Neural crest cell (in vitro differentiated cells): ENCODE measurements around the gene CYTH1. TPM values are rescaled to one million over a fixed set of nuclear protein-coding genes. Genes with fewer than 3 reads are reported as not detected.

ENCODE experiments used
- DNase-seq: peaks from one replicate; pipeline ENCODE4 v3.0.0; 2021; ENCODE audit warnings: low read depth, mixed read lengths, low spot score
- H3K27ac Mint-ChIP-seq: one replicate; pipeline ENCODE4 v1.8.0; 2021; ENCODE audit warnings: mild to moderate bottlenecking, mixed read lengths; ENCODE audit not compliant: unreplicated experiment
- H3K27me3 Mint-ChIP-seq: 2 replicates; pipeline ENCODE4 v1.8.0; 2021; ENCODE audit warnings: low read depth, mild to moderate bottlenecking, mixed read lengths
- H3K36me3 Mint-ChIP-seq: 2 replicates; pipeline ENCODE4 v1.8.0; 2021; ENCODE audit warnings: low read depth, mild to moderate bottlenecking, mixed read lengths
- H3K4me1 Mint-ChIP-seq: 2 replicates; pipeline ENCODE4 v1.8.0; 2021; ENCODE audit warnings: mixed read lengths
- H3K4me3 Mint-ChIP-seq: one replicate; pipeline ENCODE4 v1.8.0; 2021; ENCODE audit warnings: mild to moderate bottlenecking, mixed read lengths
- H3K9me3 Mint-ChIP-seq: 2 replicates; pipeline ENCODE4 v1.8.0; 2021; ENCODE audit warnings: mixed read lengths
- total RNA-seq: library from RNA; stranded (reverse); gene quantifications from 2 replicates; pipeline ENCODE4 v1.2.1, GENCODE V29; 2021
- TF ChIP-seq, protein P1 (sequence below): fragments of 200-600 bp; sonication (generic); conservative IDR thresholded peaks from 2 replicates; pipeline ENCODE4 v1.5.0; 2021; ENCODE audit warnings: antibody characterized with exemption, mild to moderate bottlenecking

Gene CYTH1
- total RNA-seq, 1 donor from 2014 or later: 26.8 TPM

DNA sequence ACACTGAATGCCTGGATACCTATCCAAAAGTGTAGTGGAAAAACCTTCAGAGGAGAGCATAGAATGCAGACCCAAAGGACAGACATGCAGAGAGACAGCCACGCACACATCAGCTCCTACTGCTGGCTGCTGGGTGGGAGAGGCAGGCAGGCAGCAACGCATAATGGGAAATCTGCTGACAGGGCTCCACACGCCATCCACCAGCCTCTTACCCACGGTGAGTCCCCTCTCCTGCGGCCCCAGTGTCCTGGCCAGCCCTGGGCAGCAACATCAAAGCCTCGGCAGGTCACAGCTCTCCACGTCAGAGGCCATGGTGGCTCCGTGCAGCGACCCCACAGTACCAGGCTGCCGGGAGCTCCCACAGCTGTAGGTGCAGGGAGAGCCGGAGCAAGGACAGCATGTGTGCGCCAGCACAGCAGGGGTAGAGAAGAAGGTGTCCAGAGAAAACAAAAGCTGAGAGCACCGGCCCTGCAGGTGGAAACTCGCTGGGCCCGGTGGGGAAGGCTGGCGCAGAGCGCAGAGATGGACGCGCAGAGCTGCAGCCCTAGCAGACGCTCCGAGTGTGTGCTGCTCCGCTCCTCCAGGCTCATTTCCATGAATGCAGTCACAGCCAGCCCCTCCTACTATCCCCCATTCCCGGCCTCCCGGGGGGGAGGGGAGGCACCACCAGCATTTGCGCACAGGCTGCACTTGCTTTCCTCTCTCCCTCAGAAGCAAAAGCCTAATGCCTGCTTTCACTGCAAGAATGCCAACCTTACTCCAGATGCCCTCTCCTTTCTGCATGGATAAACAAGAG is 58.9 kb downstream of the CYTH1 start:
- H3K9me3 Mint-ChIP-seq: no peaks in the 10 kb centered on the region
- no peak overlapping the region for H3K27ac Mint-ChIP-seq
- no peaks in the 10 kb centered on the region for H3K36me3 Mint-ChIP-seq
- peak; percentile 62 for DNase-seq
- TF ChIP-seq, protein P1, sequence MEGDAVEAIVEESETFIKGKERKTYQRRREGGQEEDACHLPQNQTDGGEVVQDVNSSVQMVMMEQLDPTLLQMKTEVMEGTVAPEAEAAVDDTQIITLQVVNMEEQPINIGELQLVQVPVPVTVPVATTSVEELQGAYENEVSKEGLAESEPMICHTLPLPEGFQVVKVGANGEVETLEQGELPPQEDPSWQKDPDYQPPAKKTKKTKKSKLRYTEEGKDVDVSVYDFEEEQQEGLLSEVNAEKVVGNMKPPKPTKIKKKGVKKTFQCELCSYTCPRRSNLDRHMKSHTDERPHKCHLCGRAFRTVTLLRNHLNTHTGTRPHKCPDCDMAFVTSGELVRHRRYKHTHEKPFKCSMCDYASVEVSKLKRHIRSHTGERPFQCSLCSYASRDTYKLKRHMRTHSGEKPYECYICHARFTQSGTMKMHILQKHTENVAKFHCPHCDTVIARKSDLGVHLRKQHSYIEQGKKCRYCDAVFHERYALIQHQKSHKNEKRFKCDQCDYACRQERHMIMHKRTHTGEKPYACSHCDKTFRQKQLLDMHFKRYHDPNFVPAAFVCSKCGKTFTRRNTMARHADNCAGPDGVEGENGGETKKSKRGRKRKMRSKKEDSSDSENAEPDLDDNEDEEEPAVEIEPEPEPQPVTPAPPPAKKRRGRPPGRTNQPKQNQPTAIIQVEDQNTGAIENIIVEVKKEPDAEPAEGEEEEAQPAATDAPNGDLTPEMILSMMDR: no peak
- no peaks in the 10 kb centered on the region for H3K27me3 Mint-ChIP-seq
- peak overlapping the region; percentile 71 for H3K4me3 Mint-ChIP-seq
- H3K4me1 Mint-ChIP-seq: peaks cover 47% of the 10 kb centered on the region

DNA sequence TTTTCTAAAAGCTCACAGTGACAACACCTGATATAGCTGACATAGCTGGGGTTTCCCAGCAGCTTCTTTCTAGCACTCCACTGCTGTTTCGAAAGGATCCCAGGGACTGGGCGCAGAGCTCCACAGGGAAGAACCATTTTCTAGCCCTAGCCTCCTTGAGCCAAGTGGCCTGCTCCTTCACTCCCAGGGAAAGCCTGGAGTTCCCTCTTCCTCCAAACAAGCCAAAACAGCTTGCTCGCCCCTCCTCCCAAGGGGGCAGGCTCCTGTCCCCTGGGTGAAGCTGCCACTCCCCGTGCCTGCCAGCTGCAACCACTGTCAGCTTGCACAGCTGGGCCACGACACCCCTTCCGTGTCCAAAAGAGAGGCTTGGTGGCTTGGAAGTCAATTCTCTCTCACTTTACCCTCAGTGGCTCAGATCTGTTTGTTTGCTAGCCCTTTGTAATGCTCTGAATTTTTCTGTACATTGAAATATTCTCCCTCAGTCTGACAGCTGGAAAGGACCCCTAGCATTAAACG is 59.8 kb downstream of the CYTH1 start:
- Mint-ChIP-seq H3K4me3 (peak overlapping the region; percentile 71), H3K9me3 (no peaks in the 10 kb centered on the region), H3K36me3 (no peaks in the 10 kb centered on the region), H3K27me3 (no peaks in the 10 kb centered on the region), H3K27ac (no peak overlapping the region), H3K4me1 (peaks cover 56% of the 10 kb centered on the region)
- TF ChIP-seq, protein P1: no peak
- DNase-seq: no peak

DNA sequence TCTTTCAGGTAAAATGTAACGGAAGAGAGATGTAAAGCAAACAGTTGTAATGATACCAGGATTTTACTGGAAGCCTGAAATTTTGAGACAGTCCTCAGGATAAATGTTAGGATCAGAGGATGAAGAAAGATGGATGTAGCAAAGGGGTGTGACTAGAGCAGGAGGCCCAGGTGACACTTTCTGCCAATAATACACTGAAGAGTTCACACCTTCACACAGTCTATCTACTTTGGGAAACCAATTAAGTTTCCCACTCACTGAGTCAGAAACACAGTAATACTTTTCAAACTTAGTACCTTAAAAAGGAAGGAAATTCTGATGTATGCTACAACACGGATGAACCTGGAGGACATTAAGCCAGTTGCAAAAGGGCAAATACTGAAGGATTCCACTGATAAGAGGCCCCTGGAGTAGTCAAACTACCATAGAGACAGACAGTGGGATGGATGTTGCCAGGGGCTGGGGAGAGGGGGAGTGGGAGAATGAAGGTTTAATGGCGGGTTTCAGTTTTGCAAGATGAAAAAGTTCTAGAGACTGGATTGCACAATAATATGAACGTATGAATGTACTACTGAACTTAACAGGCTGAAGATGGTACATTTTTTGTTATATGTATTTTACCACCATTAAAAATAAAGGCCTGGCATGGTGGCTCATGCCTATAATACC is 62.3 kb downstream of the CYTH1 start:
- H3K27me3 Mint-ChIP-seq: no peaks in the 10 kb centered on the region
- TF ChIP-seq, protein P1: no peak
- no peak for DNase-seq
- no peaks in the 10 kb centered on the region for H3K9me3 Mint-ChIP-seq
- H3K27ac Mint-ChIP-seq: no peak overlapping the region
- H3K36me3 Mint-ChIP-seq: no peaks in the 10 kb centered on the region
- peak overlapping the region; percentile 1 for H3K4me3 Mint-ChIP-seq
- H3K4me1 Mint-ChIP-seq: peaks cover 59% of the 10 kb centered on the region

DNA sequence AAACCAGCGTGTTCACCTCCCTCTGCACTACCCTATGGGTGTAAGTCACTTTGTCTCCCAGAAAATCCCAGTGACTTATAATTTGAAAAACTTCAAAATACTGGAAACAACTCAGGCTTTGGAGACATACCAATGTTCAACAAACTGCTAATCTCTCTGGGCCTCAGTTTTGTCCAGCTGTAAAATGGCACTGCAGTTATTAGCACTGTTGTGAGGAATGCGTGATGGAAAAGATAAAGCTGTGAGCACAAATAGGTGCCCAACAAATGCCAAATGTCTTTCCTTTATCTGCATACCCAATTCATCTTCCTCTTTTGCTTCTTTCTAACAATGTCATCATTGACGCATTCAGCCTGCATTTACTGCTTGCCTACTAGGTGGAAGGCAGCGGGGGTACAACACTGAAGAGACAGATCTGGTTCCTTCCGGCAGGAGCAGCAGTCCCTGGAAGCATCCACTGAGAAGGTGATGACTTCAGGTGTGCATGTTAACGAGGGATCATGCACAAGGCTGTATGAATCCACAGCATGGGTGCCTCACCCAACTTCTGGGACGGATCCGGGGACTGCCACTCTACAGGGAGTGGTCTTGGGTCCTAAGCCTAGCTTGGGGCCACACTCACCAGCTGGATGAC is 63.4 kb downstream of the CYTH1 start:
- Mint-ChIP-seq H3K4me1 (peaks cover 49% of the 10 kb centered on the region), H3K36me3 (no peaks in the 10 kb centered on the region), H3K27ac (no peak overlapping the region), H3K4me3 (no peak overlapping the region), H3K27me3 (no peaks in the 10 kb centered on the region), H3K9me3 (no peaks in the 10 kb centered on the region)
- no peak for DNase-seq
- TF ChIP-seq, protein P1: no peak

DNA sequence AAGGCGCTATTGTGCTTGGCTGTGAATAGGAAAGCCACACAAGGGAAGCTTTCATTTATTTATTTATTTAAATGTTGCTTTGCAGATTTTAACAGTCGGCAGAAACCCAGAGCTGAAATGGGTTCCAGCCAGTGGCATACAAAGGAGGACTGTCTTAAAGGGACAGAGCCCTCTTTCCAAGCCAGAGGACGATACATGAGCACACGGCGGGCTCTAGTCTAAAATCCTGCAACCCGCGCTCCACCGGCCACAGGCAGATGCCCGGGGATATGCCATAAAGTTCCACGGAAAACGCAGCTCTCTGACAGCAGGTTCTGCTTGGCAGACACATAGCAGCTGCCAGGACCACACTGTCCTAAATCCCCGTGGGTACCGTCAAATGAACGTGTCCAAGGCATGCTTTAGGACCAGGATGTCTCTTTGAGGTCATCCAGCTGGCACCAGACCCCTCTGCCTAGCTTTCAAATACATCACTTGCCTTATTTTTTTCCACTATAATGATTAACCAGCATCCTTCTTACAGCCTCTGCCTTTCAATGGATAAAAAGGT is 64.6 kb downstream of the CYTH1 start:
- Mint-ChIP-seq H3K9me3 (no peaks in the 10 kb centered on the region), H3K4me1 (peaks cover 37% of the 10 kb centered on the region), H3K36me3 (no peaks in the 10 kb centered on the region), H3K4me3 (peak overlapping the region; percentile 86), H3K27ac (no peak overlapping the region), H3K27me3 (no peaks in the 10 kb centered on the region)
- TF ChIP-seq, protein P1: no peak
- no peak for DNase-seq
